Smooth muscle cell of the brain vasculature (primary cell): ENCODE results near the gene PLEKHG3.
"Not testable (repeated sequence)": the region's sequence is repeated elsewhere in the genome, so short reads cannot be mapped to it uniquely, and the experiment has no call there.

Experiments
- DNase-seq: peaks from one replicate; pipeline ENCODE4 v3.0.0-alpha.2; 2012; ENCODE audit warnings: low read depth, low spot score

PLEKHG3 gene

DNA sequence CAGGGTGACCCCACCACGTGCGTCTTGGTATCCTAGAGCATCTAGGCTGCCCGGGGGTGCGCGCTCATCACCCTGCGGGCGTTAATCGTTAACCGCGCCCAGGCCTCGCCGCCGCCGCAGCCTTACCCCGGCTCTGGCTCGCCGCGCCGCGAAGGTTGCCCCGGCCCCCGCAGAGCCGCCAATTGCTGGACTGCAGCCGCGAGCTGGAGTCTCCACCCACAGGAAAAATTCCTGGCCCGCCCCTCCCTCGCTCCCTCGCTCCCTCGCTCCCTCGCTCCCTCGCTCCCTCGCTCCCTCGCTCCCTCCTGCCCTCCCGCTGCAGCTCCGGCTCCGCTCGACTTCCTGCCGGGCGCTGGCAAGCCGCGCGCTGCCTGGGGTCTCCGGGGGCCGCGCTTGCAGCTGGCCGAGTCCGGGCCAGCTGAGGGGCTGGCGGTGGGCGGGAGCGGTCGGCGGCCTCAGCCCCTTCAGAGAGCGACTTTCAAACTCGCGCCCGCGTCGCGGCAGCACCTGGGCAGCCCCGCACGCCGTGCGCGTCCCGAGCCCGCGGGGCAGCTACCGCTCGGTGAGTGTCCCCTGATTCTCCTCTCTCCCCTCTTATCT is at the start of gene PLEKHG3:
PLEKHG3 (plus strand) TSS at position 282 of the 600 bp plus-strand sequence. CDS start 23,208 bp downstream, outside the sequence.
- no peak for DNase-seq

DNA sequence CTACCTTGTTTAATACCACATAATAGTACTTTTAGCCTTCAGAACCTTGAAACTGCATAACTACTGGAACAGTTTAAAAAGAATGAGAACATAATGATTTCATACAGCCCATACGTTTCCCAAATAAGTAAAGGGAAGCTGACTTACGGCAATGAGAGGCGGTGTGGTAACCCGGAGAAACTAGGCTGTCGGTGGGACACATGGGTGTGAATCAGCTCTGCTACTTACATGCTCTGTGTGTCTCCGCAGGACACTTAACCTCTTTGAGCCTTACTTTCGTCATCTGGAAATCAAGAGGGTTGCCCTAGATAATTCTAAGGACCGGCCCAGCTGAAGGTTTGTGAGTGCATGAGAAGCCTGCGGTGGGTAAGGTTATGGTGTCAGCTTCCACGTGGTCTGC is 49.3 kb upstream of the PLEKHG3 start:
- peak; percentile 83 for DNase-seq

DNA sequence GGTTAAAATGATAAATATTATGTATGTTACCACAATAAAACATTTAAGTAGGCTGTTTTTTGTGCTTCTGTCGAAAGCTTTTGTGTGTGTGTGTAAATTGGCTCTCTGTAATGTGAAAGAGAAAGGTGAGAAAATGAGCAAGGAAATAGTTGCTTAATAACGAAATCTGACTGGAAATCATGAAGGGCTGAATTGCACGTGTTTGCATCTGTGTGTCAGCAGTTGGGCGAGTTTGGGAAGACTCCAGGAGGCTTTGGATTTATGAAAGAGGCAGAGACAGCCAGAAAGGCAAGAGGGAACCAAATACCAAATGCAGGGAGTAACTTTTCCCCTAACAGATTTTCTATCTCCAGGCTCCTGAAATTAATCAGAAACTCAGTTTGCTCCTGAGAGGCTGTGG is 47.2 kb upstream of the PLEKHG3 start:
- DNase-seq = no peak

DNA sequence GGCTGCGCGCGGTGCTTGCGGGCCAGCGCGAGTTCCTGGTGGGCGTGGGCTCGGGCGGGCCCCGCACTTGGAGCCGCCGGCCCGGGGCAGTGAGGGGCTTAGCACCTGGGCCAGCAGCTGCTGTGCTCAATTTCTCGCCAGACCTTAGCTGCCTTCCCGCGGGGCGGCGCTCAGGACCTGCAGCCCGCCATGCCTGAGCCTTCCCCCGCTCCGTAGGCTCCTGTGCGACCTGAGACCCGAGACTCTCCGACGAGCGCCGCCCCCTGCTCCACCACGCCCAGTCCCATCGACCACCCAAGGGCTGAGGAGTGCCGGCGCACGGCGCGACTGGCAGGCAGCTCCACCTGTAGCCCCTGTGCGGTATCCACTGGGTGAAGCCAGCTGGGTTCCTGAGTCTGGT is 46.0 kb upstream of the PLEKHG3 start:
- DNase-seq = no peak

DNA sequence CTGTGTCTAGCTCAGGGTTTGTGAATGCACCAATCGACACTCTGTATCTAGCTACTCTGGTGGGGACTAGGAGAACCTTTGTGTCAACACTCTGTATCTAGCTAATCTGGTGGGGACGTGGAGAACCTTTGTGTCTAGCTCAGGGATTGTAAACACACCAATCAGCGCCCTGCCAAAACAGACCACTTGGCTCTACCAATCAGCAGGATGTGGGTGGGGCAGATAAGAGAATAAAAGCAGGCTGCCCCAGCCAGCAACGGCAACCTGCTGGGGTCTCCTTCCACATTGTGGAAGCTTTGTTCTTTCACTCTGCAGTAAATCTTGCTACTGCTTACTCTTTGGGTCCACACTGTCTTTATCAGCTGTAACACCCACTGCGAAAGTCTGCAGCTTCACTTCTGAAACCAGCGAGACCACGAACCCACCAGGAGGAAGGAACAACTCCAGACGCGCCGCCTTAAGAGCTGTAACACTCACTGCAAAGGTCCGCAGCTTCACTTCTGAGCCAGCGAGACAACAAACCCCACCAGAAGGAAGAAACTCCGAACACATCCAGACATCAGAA is 45.4 kb upstream of the PLEKHG3 start:
- not testable (repeated sequence) for DNase-seq

DNA sequence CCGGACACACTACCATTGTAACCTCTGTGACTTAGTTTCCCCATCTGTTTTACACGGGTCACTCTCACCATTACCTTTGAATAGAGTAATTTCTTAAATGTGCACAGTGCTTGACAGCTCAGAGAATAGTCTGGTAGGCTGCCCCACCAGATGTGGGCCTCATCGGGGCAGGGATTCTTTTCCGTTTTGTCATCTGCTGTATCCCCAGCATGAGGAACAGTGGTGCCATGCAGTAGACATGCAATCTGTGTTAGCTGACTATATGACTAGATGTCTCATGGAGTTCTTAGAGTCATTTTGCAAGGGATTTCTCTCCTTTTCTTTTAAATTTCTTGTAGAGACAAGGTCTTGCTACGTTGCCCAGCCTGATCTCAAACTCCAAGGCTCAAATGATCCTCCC is 44.9 kb upstream of the PLEKHG3 start:
- no peak for DNase-seq

DNA sequence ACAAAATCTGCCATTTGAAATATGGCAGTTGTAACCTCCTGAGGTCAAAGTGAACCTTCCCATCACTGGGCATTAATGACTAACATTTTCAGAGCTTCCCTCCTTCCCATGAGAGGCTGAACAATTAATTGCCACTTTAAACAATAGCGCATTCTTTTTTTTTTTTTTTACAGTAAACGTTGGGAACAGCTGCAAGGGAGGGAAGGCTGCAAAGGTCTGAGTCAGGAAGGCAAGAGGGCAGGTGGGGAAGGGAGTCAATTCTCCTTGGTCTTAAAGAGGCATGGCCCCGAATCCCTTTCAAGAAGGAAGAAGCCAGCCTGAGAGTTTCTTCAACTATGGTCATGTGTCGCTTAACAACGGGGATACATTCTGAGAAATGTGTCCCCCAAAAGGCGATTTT is 41.0 kb upstream of the PLEKHG3 start:
- no peak for DNase-seq

DNA sequence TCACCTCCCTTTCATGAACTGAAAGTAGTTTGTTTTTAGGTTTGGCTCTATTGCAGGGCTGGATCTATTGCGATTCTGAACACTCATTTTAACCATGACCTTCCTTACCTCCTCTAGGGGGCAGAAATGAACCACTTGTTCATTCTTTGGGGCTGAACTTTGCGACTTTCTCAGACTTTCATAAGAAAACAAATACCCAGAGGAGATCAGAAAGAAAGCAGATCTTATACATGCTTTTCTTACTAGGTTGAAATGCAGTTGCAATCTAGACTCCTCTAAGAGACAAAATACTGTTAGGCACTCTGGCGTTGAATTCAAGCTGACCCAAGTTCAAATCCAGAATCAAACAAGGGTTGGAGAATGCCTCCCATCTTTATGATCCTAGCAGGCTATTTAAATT is 32.6 kb upstream of the PLEKHG3 start:
- no peak for DNase-seq

DNA sequence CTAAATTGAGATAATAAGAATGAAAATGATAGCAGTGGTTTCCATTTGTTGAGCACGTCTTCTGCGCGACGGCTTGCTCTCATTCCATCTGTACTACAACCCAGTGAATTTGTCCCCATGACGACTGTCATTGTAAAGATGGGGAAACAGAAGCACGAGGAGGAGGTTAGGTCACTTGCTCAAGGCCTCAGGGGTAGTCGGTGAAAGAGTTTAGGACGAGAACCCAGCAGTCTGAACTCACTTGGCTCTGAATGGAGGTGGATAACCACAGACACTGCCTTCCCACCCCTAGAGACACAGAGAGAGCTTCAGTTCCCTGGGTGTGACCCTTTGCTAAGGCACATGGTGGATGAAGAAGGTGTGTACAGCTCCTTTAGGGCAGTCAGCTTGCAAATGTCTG is 30.9 kb upstream of the PLEKHG3 start:
- no peak for DNase-seq

DNA sequence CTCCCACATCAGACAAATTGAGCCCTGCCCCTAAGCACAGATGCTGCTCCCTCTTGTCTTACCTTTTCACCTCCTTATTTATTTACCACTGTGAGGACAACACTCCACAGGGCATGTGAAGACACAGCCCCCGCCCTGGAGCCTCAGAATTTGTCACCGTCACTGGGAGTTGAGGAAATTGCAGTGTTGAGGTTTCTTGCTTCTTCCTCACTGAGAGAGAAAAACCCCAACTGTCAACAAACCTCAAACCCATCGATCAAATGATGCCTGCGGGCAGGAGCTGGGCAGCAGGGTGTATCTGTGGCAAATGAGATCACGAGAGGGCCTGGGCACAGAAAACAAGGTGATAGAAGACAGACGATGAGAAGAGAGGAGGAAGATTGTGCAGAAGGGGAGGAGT is 30.5 kb upstream of the PLEKHG3 start:
- no peak for DNase-seq

DNA sequence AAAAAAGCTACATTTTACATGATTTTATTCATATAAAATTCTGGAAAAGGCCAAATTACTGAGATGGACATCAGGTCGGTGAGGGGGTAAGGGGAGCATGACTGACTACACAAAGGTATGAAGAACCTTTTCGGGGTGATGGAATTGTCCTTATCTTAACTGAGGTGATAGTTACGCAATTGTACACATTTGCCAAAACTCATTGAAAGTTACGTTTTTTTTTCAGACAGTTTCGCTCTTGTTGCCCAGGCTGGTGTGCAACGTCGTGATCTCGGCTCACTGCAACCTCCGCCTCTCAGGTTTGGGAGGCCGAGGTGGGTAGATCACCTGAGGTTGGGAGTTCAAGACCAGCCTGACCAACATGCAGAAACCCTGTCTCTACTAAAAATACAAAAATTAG is 29.4 kb upstream of the PLEKHG3 start:
- no peak for DNase-seq

DNA sequence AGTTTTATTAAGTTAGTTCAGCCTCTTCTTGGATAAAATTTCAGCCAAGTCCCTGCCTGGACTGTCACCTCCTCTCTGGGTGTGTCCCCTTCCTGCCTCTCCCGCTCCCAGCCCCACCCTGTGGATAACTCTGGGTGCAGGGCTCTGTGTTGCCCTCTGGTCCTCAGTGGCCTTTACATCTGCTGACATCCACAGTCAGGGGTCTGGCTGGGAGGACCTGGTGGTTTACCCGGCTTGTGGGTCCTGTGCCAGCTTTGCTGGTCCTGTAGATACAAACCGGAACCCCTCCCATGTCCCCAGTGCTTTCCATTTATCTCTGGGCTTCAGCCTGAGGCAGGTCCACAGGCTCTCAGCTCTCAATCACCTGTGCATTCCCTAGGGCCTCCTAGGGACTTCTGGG is 28.9 kb upstream of the PLEKHG3 start:
- DNase-seq = no peak

DNA sequence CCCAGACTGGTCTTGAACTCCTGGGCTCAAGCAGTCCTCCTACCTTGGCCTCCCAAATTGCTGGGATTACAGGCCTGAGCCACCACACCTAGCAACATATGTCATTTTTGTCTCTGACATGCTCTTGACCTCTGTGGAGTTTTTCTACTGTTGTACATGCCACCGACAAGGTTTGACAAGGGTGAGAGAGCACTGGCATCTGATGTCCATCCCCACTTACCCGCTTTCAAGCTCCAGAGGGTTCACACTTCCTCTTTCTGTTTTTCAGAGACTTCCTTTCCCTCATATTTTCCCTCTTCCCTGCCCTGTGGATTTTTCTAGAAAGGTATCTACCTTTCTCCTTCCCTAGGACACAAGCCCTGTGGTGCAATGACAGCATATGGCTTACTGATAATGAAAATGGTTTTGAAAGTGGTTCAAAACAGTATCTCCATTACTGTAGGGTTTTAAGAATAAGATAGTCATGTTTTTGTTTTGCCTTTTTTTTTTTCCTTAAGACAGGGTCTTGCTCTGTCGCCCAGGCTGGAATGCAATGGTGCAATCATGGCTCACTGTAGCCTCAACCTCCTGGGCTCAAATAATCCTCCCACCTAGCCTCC is 27.7 kb upstream of the PLEKHG3 start:
- no peak for DNase-seq

DNA sequence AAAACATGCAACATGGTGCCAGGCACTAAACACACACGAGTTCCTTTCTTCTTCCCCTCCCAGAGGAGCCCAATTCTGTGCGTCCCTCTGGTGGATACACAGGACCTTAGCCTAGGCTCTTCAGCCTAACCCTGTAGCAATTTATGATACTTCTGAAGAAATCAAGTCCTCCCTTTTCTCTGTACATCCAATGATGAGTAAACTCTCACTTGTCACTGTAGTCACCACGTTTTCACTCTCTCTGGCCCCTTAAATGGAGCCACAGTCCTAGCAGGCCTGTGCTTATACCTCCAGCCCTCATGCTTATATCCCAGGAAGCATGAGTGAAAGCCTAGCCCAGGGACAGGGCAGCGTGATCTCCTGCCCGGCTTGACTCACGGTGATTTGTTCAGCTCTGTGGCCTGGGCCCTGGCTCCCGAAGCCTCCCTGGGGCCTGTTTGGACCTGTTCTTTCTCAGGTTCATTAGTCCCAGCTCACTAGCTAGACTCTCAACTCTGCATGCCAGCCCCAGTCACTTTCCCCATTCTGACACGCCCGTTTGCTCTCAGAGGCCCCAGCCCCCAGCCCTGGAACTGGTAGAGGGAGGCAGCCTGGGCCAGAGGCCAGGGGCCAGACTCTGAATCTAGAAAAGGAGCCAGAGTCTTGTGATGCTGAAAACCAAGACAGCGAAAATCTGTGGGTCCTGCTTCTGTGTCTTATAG is 24.1 kb upstream of the PLEKHG3 start:
- DNase-seq = no peak

DNA sequence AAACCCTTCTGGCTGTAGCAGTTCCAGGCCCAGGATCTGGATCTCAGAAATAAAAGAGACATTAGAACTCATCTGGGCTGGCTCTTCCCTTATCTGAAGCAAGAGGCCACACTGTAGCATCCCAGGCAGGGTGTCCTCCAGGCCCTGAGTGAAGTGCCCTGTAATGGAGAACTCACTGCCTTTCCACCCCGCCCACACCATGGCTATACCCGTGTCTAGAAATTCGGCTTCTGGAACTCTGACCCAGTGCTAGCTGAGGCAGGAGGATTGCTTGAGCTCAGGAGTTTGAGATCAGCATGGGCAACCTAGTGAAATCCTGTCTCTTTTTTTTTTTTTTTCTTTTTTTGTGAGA is 23.5 kb upstream of the PLEKHG3 start:
- no peak for DNase-seq

DNA sequence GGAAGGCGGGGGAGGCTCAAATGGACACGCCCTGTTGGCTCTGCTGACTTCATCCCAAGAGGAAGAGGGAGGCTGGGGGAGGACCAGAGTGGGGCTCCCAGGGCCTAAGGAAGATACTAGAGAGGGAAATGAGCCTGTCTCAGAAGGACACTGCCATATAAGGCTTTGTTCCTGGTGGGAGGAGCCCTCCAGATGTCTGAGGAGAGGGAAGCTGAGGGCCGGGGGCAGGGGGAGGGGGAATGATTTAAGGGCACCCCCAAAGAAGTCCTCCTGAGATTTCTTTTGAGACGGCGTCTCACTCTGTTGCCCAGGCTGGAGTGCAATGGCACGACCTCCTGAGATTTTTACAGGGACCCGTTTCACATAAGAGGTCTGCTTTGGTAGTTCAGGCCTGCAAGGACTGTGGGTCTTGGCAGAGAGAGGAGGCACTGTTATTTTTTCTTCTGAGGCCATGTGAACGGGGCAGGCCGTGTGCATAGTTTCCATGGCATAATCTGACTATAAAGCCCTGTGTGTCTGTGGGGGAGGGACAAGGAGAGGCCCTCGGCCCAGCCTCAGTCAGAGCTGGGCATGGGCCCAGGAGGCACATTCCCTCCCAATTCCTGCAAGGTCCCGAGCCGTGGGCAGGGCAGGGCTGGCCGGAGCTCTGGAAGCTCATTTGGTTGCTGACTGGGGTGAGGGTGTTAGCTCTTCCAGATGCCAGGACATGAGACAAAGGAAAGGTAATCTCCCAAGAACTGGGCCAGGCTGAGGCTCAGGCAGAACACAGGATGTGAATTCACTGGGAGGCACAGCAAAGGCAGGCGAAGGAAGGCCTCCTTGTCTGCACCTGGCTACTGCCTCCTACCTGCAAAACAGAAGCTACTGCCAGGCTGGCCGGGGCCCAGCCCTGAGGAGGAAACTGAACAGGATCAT is 22.2 kb upstream of the PLEKHG3 start:
- DNase-seq = no peak

DNA sequence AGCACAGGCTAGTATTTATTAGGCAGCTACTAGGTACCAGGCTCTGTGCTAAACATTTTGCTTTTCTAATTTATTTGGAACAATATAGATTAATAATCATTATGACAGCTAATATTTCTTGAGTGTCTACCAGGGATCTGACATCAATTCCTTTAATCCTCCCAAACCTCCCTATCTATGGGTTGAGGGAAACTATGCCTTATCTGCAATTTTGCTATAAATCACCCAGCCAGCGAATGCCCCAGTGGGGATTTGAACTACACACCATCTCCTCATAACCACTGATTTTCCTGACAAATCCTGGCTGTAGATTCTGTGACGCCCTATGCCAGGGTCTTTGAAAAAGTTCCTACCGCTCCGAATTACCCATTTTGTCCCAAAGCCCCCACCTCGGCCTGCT is 21.4 kb upstream of the PLEKHG3 start:
- no peak for DNase-seq

DNA sequence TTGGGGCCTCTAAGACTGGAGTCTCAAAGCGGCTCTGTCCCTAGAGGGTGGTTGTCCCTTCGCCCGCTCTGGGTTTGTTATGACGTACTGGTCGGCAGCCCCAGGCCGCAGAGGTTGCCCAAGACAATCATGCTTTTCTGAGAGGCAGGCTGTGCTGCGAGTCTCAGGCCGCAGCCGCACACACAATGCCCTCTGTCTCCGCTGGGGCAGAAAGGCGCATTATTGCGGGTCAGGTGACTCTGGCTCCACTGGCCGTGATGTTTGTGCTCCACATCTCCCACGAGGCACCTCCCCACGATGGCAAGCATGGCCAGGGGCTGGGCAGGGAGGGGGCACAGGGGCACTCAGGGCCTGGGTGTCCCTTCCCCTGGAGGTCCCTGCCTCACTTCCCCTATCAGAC is 21.0 kb upstream of the PLEKHG3 start:
- no peak for DNase-seq

DNA sequence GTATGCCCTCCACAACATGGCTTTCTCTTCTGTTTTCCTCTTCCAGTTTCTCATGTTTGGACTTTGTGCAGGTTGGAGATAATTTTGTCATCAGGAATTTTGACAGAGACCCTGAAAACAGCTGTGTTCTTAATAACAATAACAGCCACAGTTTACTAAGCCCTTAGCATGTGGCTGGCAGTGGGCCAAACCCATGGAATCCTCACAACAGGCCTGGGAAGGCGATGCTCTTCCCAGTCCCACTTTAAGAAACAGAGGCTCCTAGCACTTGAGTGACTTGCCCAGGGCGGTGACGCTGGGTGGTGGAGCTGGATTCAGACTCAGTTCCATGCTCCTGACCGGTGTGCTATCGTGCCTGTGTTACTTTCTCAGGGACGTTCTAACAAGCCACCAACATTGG is 20.1 kb upstream of the PLEKHG3 start:
- no peak for DNase-seq

DNA sequence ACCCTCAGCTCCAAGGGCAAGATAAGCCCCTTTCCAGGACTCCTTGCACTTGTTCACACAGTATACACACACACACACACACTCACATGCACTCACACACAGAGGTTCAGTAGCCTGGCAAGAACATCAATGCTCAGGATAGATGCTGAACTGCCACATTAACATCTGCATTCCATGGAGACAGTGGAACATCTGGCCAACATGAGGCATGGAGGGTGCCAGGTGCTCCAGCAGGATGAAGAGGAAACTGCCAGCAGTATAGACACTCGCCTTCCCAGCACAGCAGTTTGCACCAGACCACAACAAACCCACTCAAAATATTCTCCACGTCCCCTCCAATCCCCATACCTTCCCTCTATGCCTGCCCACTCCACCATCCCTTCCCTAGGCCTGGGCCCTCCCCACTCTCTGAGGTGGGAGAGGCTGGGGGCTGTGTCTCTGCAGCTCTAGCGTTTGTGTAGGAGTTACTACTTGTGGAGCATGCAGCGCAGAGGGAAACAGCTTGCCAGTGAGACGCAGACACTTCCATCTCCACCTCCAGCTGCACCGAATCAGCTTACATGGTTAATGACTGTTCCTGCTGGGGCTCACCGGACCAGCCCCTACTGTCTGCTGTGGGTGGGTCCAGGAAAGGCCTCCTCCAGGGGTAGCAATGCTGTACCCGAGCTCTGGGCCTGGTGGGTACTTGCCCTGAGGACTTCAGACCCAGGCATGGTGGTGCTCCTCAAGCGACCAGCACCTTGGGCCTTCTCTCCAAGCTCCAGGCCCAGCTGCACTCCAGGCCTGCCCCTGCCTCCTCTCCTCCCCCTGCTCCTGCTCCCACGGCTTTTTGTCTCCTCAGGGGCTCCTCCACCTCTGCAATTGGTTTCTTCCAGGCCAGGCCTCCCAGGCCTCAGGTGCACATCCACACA is 18.6 kb upstream of the PLEKHG3 start:
- DNase-seq = no peak

DNA sequence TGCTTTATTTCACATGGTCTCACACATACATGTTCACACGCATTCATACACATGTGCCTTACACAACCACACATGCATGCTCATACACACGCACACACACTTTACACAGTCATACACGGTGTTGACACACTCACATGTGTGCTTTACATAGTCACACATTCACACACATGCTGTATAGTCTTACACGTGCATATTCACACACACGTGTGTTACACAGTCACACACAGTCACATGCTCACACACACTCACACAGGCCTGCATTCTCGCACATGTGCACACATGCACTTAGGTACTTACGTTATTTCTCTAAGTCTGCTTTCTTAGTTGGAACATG is 18.0 kb upstream of the PLEKHG3 start:
- DNase-seq = no peak
